ENCODE measurements around the gene PLEKHO2.

The PLEKHO2 gene

DNA sequence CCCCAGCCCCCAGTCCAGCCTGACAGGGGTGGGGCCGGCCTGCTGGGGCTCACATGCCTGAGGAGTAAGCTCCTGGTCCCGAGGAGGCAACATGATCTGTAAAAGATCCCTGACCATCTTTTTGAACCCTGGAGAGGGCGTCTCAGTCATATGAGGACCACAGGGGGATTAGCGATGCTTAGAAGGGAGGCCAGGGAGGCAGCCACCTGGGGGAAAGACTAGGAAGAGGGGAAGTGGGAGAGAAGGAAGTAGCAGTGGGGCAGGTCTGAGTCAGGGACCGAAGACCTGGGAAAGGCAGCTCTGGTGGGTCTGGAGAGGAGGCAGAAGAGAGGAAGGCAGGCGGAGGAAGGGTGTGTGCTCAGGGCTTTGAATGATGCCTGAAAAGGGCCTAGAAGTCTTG lies 35.2 kb upstream of the PLEKHO2 start:
- H3K36me3 ChIP-seq (ENCODE audit: control insufficient read depth, low read length), result no peaks in the 10 kb centered on the region
- H3F3A ChIP-seq (ENCODE audit: control insufficient read depth, insufficient read depth), result no peaks in the 10 kb centered on the region
- TF ChIP-seq, protein P1, sequence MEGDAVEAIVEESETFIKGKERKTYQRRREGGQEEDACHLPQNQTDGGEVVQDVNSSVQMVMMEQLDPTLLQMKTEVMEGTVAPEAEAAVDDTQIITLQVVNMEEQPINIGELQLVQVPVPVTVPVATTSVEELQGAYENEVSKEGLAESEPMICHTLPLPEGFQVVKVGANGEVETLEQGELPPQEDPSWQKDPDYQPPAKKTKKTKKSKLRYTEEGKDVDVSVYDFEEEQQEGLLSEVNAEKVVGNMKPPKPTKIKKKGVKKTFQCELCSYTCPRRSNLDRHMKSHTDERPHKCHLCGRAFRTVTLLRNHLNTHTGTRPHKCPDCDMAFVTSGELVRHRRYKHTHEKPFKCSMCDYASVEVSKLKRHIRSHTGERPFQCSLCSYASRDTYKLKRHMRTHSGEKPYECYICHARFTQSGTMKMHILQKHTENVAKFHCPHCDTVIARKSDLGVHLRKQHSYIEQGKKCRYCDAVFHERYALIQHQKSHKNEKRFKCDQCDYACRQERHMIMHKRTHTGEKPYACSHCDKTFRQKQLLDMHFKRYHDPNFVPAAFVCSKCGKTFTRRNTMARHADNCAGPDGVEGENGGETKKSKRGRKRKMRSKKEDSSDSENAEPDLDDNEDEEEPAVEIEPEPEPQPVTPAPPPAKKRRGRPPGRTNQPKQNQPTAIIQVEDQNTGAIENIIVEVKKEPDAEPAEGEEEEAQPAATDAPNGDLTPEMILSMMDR (IDR thresholded peaks at IDR 0.05; ENCODE audit: low read depth, low read length, poor library complexity, severe bottlenecking), result no peak
- TF ChIP-seq EZH2phosphoT487 (IDR thresholded peaks at IDR 0.05; ENCODE audit: borderline replicate concordance, low read length), result no peak
- no peak overlapping the region for H3K27ac ChIP-seq (ENCODE audit: low read depth, low read length)
- peaks cover 6% of the 10 kb centered on the region; the same call in 1 of the 2 replicates for H3K27me3 ChIP-seq (ENCODE audit: control insufficient read depth, low read length)
- no peaks in the 10 kb centered on the region for H3K9me2 ChIP-seq (replicated peaks; ENCODE audit: control insufficient read depth, low read length)
- H3K4me2 ChIP-seq (ENCODE audit: low read length), result no peak overlapping the region
- H3K4me1 ChIP-seq (ENCODE audit: control insufficient read depth, low read length), result peaks cover 8% of the 10 kb centered on the region
- no peaks in the 10 kb centered on the region for H3K9me3 ChIP-seq (ENCODE audit: control insufficient read depth, insufficient read depth, low read length)
- no peaks in the 10 kb centered on the region for H4K20me1 ChIP-seq (ENCODE audit: control insufficient read depth, insufficient read depth, low read depth, low read length)
- H3K79me2 ChIP-seq (ENCODE audit: control insufficient read depth, low read length), result no peaks in the 10 kb centered on the region
- H3K4me3 ChIP-seq (ENCODE audit: low read length), result no peak overlapping the region

DNA sequence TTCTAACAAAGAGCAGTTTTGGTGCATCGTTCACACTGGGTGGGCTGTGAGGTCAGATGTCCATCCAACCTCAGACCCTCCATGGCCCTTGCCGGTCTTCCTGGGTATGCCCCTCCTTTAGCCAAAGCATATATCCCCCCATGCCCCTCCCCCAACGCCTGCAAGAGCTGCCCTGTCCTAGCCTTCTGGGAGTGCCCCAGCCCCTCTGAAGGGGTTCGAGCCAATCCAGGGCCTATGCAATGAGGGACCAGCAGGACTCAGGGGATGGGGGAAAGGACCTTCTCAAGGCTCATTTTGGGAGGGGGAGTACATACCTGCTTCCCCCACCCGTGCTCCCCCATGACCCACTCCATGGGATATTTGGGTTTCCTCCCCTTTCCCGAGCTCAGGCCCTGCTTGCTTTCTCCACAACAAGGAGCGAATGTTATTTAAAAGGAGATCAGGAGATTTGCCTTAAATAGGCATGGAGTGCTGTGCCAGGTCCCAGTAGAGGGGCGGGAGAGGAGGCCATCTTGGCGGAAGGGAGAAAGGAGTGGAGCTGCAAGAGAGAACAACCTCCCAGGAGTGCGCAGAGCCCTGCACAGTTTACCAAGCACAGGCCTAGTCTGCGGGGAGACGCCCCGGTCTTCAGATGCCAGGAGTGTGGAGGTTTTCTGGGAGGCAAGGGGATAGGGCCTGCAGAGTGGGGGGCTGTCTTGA lies 34.5 kb upstream of the PLEKHO2 start:
- Histone ChIP-seq H3K4me2 (ENCODE audit: low read length) (no peak overlapping the region), H4K20me1 (ENCODE audit: control insufficient read depth, insufficient read depth, low read depth, low read length) (no peaks in the 10 kb centered on the region)

DNA sequence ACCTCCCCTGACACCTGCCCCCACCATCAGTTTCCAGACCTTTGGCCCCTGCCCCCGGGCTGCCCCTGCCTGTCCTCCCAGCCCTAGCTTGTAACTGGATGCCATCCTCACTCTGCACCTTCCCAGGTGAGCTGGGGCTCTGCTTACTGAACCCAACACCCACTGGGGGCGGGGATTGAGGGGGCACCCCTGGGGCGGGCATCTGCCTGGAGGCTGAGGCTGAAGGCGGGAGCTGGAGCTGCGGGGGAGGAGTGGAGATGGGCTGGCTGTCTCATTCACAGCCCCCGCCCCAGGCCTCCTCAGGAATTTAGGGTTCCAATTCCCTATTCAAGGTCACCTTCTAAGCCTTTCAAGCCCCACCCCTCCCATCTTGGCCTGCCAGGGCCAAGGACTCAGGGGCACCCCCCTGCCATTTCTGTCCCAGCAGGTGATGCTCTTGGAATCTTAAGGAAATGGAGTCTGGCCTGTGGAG lies 33.9 kb upstream of the PLEKHO2 start:
- Histone ChIP-seq H3K4me1 (ENCODE audit: control insufficient read depth, low read length) (peaks cover 5% of the 10 kb centered on the region), H4K20me1 (ENCODE audit: control insufficient read depth, insufficient read depth, low read depth, low read length) (no peaks in the 10 kb centered on the region), H3K27me3 (ENCODE audit: control insufficient read depth, low read length) (peaks cover 6% of the 10 kb centered on the region; the same call in 1 of the 2 replicates), H3K36me3 (ENCODE audit: control insufficient read depth, low read length) (no peaks in the 10 kb centered on the region), H3K4me2 (ENCODE audit: low read length) (no peak overlapping the region), H3K9me3 (ENCODE audit: control insufficient read depth, insufficient read depth, low read length) (no peaks in the 10 kb centered on the region), H3K27ac (ENCODE audit: low read depth, low read length) (no peak overlapping the region), H3F3A (ENCODE audit: control insufficient read depth, insufficient read depth) (no peaks in the 10 kb centered on the region), H3K4me3 (ENCODE audit: low read length) (no peak overlapping the region), H3K79me2 (ENCODE audit: control insufficient read depth, low read length) (no peaks in the 10 kb centered on the region), H3K9me2 (replicated peaks; ENCODE audit: control insufficient read depth, low read length) (no peaks in the 10 kb centered on the region)
- no peak for TF ChIP-seq EZH2phosphoT487 (IDR thresholded peaks at IDR 0.05; ENCODE audit: borderline replicate concordance, low read length)
- TF ChIP-seq, protein P1 (IDR thresholded peaks at IDR 0.05; ENCODE audit: low read depth, low read length, poor library complexity, severe bottlenecking), result no peak

More for the DNA sequence above, 34.5 kb upstream of the PLEKHO2 start:
- Histone ChIP-seq H3K9me3 (ENCODE audit: control insufficient read depth, insufficient read depth, low read length) (no peaks in the 10 kb centered on the region), H3K4me3 (ENCODE audit: low read length) (no peak overlapping the region), H3K9me2 (replicated peaks; ENCODE audit: control insufficient read depth, low read length) (no peaks in the 10 kb centered on the region), H3K27ac (ENCODE audit: low read depth, low read length) (no peak overlapping the region), H3K4me1 (ENCODE audit: control insufficient read depth, low read length) (peaks cover 6% of the 10 kb centered on the region), H3K36me3 (ENCODE audit: control insufficient read depth, low read length) (no peaks in the 10 kb centered on the region), H3K27me3 (ENCODE audit: control insufficient read depth, low read length) (peaks cover 6% of the 10 kb centered on the region; the same call in 1 of the 2 replicates), H3F3A (ENCODE audit: control insufficient read depth, insufficient read depth) (no peaks in the 10 kb centered on the region), H3K79me2 (ENCODE audit: control insufficient read depth, low read length) (no peaks in the 10 kb centered on the region)
- no peak for TF ChIP-seq EZH2phosphoT487 (IDR thresholded peaks at IDR 0.05; ENCODE audit: borderline replicate concordance, low read length)
- TF ChIP-seq, protein P1 (IDR thresholded peaks at IDR 0.05; ENCODE audit: low read depth, low read length, poor library complexity, severe bottlenecking), result no peak
